CD14-positive monocyte (primary cell): ENCODE measurements around the gene IL19. TPM values are rescaled to one million over a fixed set of nuclear protein-coding genes. Genes with fewer than 3 reads are reported as not detected.

Source experiments
- DNase-seq, 3 donors: peaks; one replicate each; pipeline ENCODE4 v3.0.0-alpha.2; 2011 to 2022
- H2AFZ ChIP-seq: 2 replicates; pipeline ENCODE4 v1.6.0; 2012; ENCODE audit warnings: mild to moderate bottlenecking, low read depth, low read length, inconsistent platforms; ENCODE audit not compliant: insufficient read depth, poor library complexity, severe bottlenecking
- H3K27ac ChIP-seq, 2 donors: 1 replicate in 1 of 2; 2 replicates in 1 of 2; pipeline ENCODE4 v1.5.1; 2012 to 2013; ENCODE audit warnings: low read length in 2 of 2, control low read depth in 1 of 2, inconsistent platforms in 1 of 2, low read depth in 1 of 2, mild to moderate bottlenecking in 1 of 2
- H3K27me3 ChIP-seq, 2 donors: one replicate each; pipeline versions ENCODE4 v1.6.0 to v1.6.1; 2011 to 2013; ENCODE audit warnings: low read length in 2 of 2; ENCODE audit not compliant: control insufficient read depth in 2 of 2, insufficient read depth in 2 of 2
- H3K36me3 ChIP-seq, 2 donors: replicated peaks in 1 of 2; 1 replicate in 1 of 2; 2 replicates in 1 of 2; pipeline versions ENCODE4 v1.5.1 to v1.6.1; 2012 to 2013; ENCODE audit warnings: low read length in 2 of 2, control low read depth in 1 of 2, inconsistent platforms in 1 of 2, mild to moderate bottlenecking in 1 of 2; ENCODE audit not compliant: insufficient read depth in 2 of 2, control insufficient read depth in 1 of 2
- H3K4me1 ChIP-seq, 2 donors: 1 replicate in 1 of 2; 2 replicates in 1 of 2; pipeline versions ENCODE4 v1.5.1 to v1.6.1; 2012 to 2013; ENCODE audit warnings: low read length in 2 of 2, control low read depth in 1 of 2, inconsistent platforms in 1 of 2, mild to moderate bottlenecking in 1 of 2, moderate library complexity in 1 of 2; ENCODE audit not compliant: insufficient read depth in 2 of 2, control insufficient read depth in 1 of 2
- H3K4me2 ChIP-seq: replicated peaks from 2 replicates; pipeline ENCODE3; 2012; ENCODE audit warnings: low read length, moderate library complexity, mild to moderate bottlenecking; ENCODE audit not compliant: poor library complexity, severe bottlenecking; ENCODE audit errors: extremely low read depth
- H3K4me3 ChIP-seq, 3 experiments: fragments of 200-600 bp in 1 of 3; sonication (generic) in 1 of 3; replicated peaks in 1 of 3; 1 replicate in 2 of 3; 2 replicates in 1 of 3; pipeline ENCODE4 v1.5.1; 2011 to 2013; ENCODE audit warnings: low read length in 3 of 3, mild to moderate bottlenecking in 3 of 3, control low read depth in 2 of 3, low read depth in 2 of 3, inconsistent platforms in 1 of 3, moderate library complexity in 1 of 3
- H3K79me2 ChIP-seq: 2 replicates; pipeline ENCODE4 v1.6.0; 2012; ENCODE audit warnings: mild to moderate bottlenecking, control low read depth, inconsistent platforms, low read length, moderate library complexity; ENCODE audit not compliant: insufficient read depth
- H3K9ac ChIP-seq: 2 replicates; pipeline ENCODE4 v1.6.0; 2017; ENCODE audit warnings: low read length, mild to moderate bottlenecking; ENCODE audit not compliant: insufficient read depth, poor library complexity, severe bottlenecking
- H3K9me3 ChIP-seq, 2 donors: replicated peaks in 1 of 2; 1 replicate in 1 of 2; 2 replicates in 1 of 2; pipeline versions ENCODE4 v1.5.1 to v1.6.1; 2012 to 2013; ENCODE audit warnings: low read length in 2 of 2, control low read depth in 1 of 2; ENCODE audit not compliant: control insufficient read depth in 1 of 2, insufficient read depth in 1 of 2
- H4K20me1 ChIP-seq: 2 replicates; pipeline ENCODE4 v1.6.0; 2012; ENCODE audit warnings: mild to moderate bottlenecking, low read length, control low read depth, moderate library complexity; ENCODE audit not compliant: insufficient read depth
- H3K27ac Mint-ChIP-seq, 7 donors: one replicate each; pipeline ENCODE4 v1.8.0; 2020; ENCODE audit warnings: mild to moderate bottlenecking in 7 of 7, mixed read lengths in 7 of 7, moderate library complexity in 6 of 7, inconsistent platforms in 2 of 7
- H3K27me3 Mint-ChIP-seq, 3 donors: one replicate each; pipeline ENCODE4 v1.8.0; 2021 to 2022; ENCODE audit warnings: low read depth in 3 of 3, mild to moderate bottlenecking in 3 of 3, mixed read lengths in 3 of 3, moderate library complexity in 3 of 3, inconsistent platforms in 1 of 3
- H3K36me3 Mint-ChIP-seq, 2 donors: one replicate each; pipeline ENCODE4 v1.8.0; 2020; ENCODE audit warnings: mixed read lengths in 2 of 2, inconsistent platforms in 1 of 2, mild to moderate bottlenecking in 1 of 2
- H3K4me1 Mint-ChIP-seq: one replicate; pipeline ENCODE4 v1.8.0; 2020; ENCODE audit warnings: mild to moderate bottlenecking, mixed read lengths
- H3K4me3 Mint-ChIP-seq, 2 donors: one replicate each; pipeline ENCODE4 v1.8.0; 2020; ENCODE audit warnings: mild to moderate bottlenecking in 2 of 2, mixed read lengths in 2 of 2, moderate library complexity in 1 of 2
- H3K9me3 Mint-ChIP-seq, 7 donors: one replicate each; pipeline ENCODE4 v1.8.0; 2020 to 2022; ENCODE audit warnings: mixed read lengths in 7 of 7, mild to moderate bottlenecking in 6 of 7, moderate library complexity in 6 of 7, inconsistent platforms in 2 of 7
- CTCF ChIP-seq: fragments of 200-600 bp; IDR thresholded peaks from one replicate; pipeline ENCODE4 v1.8.0; 2022; ENCODE audit warnings: antibody characterized with exemption, mild to moderate bottlenecking
- WGBS: methylation state at CpG from one replicate; pipeline ENCODE4 v1.1.5; 2013; ENCODE audit warnings: missing lambda C conversion rate; ENCODE audit not compliant: insufficient coverage; 5-methylcytosine and 5-hydroxymethylcytosine counted together
- intact Hi-C, 2 donors: fragments of 100-400 bp; cut with micrococcal nuclease; formaldehyde crosslinking; loops; one replicate each; pipeline versions ENCODE4 v1.15.0 to v1.15.1; 2023
- polyA plus RNA-seq, 3 donors: library from polyadenylated mRNA; depleted of rRNA in 1 of 3; unstranded in 2 of 3; stranded (reverse) in 1 of 3; fragments of 300-500 nt in 2 of 3; fragments of >200 nt in 1 of 3; fragmentation: Illumina TruSeq in 2 of 3; gene quantifications; 1 replicate in 2 of 3; 2 replicates in 1 of 3; pipeline ENCODE4 v1.2.3, GENCODE V29; 2012 to 2021
- small RNA-seq: library from RNA; depleted of rRNA; stranded (forward); fragments of <200 nt; gene quantifications from one replicate; pipeline ENCODE3, GENCODE V24; 2012; ENCODE audit warnings: low read depth; ENCODE audit not compliant: insufficient read length

The IL19 gene
- polyA plus RNA-seq, 3 donors = 0.41 TPM; not detected in 2

- H3K27ac ChIP-seq = peak overlapping the region in 1 of 2 donors; percentile 30
- H3K27me3 Mint-ChIP-seq = peaks cover 2 to 3% (median 2%) of the 10 kb centered on the region in 3 donors
- no peaks in the 10 kb centered on the region for H3K79me2 ChIP-seq
- no peaks in the 10 kb centered on the region for H3K9me3 ChIP-seq
- no peaks in the 10 kb centered on the region for H4K20me1 ChIP-seq
- intact Hi-C loops = no loop called here
- H3K27ac Mint-ChIP-seq = peak overlapping the region in 5 of 7 donors; percentile 17 to 77 (median 68)
- no peak overlapping the region for H3K9ac ChIP-seq
- peak overlapping the region in 1 of 2 donors; percentile 62 for H3K4me3 Mint-ChIP-seq
- H3K9me3 Mint-ChIP-seq = peaks cover 0 to 3% (median 0%) of the 10 kb centered on the region in 7 donors
- H3K4me3 ChIP-seq = no peak overlapping the region
- no peak for TF ChIP-seq CTCF
- H3K27me3 ChIP-seq = no peaks in the 10 kb centered on the region
- peaks cover 8 to 12% of the 10 kb centered on the region in 2 donors for H3K4me1 ChIP-seq
- no peak overlapping the region for H3K4me2 ChIP-seq
- no peak overlapping the region for H2AFZ ChIP-seq
- H3K36me3 ChIP-seq = no peaks in the 10 kb centered on the region
- no peaks in the 10 kb centered on the region for H3K36me3 Mint-ChIP-seq
- WGBS = no CpG with 5 or more reads among the region's 1 CpG
- DNase-seq = peak in 1 of 3 donors; percentile 40
- peaks cover 17% of the 10 kb centered on the region for H3K4me1 Mint-ChIP-seq
These were observed 120.8 kb downstream of the IL19 start for GRCh38 chr1:206891412-206891811.

Small RNA genes within 50 kb of the gene (small RNA-seq; reads per million reads assigned to genes)
- not detected for gene RF00019

Other genes with a start within 250 kb of the IL19 start
- 10 to 100 TPM; 16.4 to 31.6 (median 16.8) TPM for gene EIF2D, start 158.3 kb upstream of the IL19 start, polyA plus RNA-seq
- gene DYRK3, start 135.2 kb upstream of the IL19 start, polyA plus RNA-seq = under 1 TPM in 1 of 3 donors, not detected in 2; 0.13 TPM
- gene MAPKAPK2, start 85.9 kb upstream of the IL19 start, polyA plus RNA-seq = 10 to 100 TPM in 1 of 3 donors, 1 to 10 TPM in 2; 1.6 to 56.9 (median 2.2) TPM
- gene IL10, start 1.7 kb downstream of the IL19 start, polyA plus RNA-seq = 10 to 100 TPM in 1 of 3 donors, 1 to 10 TPM in 2; 4.1 to 68.1 (median 7.8) TPM
- not detected for gene IL20, start 94.8 kb downstream of the IL19 start, polyA plus RNA-seq
- gene IL24, start 126.7 kb downstream of the IL19 start, polyA plus RNA-seq = under 1 TPM in 1 of 3 donors, not detected in 2; 0.16 TPM
- gene FCMR, start 151.2 kb downstream of the IL19 start, polyA plus RNA-seq = 1 to 10 TPM; 1.9 to 3.0 (median 2.2) TPM
- gene PIGR, start 175.7 kb downstream of the IL19 start, polyA plus RNA-seq = under 1 TPM in 1 of 3 donors, not detected in 2; 0.01 TPM
- gene FCAMR, start 199.7 kb downstream of the IL19 start, polyA plus RNA-seq = not detected